Measurements from ENCODE around the gene UTP14C.

The UTP14C gene

GRCh38 chr13:52043675-52044074, 19.2 kb downstream of the UTP14C start:
- ATAC-seq, result no peak

DNA sequence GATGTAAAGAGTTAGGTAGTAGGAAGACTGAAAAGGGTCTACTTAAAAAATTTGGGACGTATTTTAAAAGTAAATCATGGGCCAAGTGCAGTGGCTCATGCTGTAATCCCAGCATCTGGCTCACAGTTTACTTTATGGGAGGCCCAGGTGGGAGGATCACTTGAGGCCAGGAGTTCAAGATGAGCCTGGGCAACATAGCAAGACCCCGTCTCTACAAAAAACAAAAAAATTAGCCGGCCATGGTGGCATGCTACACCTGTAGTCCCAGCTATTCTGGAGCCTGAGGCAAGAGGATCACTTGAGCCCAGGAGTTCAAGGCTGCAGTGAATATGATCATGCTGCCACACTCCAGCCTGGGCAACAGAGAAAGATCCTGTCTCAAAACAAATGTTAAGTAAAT, 23.0 kb downstream of the UTP14C start:
- no peak for ATAC-seq
- TF ChIP-seq, protein P1, sequence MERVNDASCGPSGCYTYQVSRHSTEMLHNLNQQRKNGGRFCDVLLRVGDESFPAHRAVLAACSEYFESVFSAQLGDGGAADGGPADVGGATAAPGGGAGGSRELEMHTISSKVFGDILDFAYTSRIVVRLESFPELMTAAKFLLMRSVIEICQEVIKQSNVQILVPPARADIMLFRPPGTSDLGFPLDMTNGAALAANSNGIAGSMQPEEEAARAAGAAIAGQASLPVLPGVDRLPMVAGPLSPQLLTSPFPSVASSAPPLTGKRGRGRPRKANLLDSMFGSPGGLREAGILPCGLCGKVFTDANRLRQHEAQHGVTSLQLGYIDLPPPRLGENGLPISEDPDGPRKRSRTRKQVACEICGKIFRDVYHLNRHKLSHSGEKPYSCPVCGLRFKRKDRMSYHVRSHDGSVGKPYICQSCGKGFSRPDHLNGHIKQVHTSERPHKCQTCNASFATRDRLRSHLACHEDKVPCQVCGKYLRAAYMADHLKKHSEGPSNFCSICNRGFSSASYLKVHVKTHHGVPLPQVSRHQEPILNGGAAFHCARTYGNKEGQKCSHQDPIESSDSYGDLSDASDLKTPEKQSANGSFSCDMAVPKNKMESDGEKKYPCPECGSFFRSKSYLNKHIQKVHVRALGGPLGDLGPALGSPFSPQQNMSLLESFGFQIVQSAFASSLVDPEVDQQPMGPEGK (CRISPR knock-in tag; IDR thresholded peaks at IDR 0.05; ENCODE audit: borderline replicate concordance), result no peak
- TF ChIP-seq, protein P2, sequence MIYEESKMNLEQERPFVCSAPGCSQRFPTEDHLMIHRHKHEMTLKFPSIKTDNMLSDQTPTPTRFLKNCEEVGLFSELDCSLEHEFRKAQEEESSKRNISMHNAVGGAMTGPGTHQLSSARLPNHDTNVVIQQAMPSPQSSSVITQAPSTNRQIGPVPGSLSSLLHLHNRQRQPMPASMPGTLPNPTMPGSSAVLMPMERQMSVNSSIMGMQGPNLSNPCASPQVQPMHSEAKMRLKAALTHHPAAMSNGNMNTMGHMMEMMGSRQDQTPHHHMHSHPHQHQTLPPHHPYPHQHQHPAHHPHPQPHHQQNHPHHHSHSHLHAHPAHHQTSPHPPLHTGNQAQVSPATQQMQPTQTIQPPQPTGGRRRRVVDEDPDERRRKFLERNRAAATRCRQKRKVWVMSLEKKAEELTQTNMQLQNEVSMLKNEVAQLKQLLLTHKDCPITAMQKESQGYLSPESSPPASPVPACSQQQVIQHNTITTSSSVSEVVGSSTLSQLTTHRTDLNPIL (CRISPR knock-in tag; IDR thresholded peaks at IDR 0.05; ENCODE audit: low read depth), result no peak
- no peak for TF ChIP-seq TCF4 (CRISPR knock-in tag; IDR thresholded peaks at IDR 0.05; ENCODE audit: borderline replicate concordance)

More at GRCh38 chr13:52043675-52044074, 19.2 kb downstream of the UTP14C start:
- TF ChIP-seq OSR1 (CRISPR knock-in tag; IDR thresholded peaks at IDR 0.05) (no peak), RARB (CRISPR knock-in tag; IDR thresholded peaks at IDR 0.05) (no peak), ESRRG (CRISPR knock-in tag; IDR thresholded peaks at IDR 0.05) (no peak), ISL1 (CRISPR knock-in tag; IDR thresholded peaks at IDR 0.05) (no peak), CSDC2 (CRISPR knock-in tag; IDR thresholded peaks at IDR 0.05) (no peak), SNAI2 (CRISPR knock-in tag; IDR thresholded peaks at IDR 0.05) (no peak), ARNTL (CRISPR knock-in tag; IDR thresholded peaks at IDR 0.05; ENCODE audit: borderline replicate concordance, low read depth) (no peak), ZNF8 (CRISPR knock-in tag; IDR thresholded peaks at IDR 0.05) (no peak), GLIS3 (CRISPR knock-in tag; IDR thresholded peaks at IDR 0.05) (no peak), BACH2 (CRISPR knock-in tag; IDR thresholded peaks at IDR 0.05; ENCODE audit: borderline replicate concordance) (no peak), ZC3H10 (CRISPR knock-in tag; IDR thresholded peaks at IDR 0.05) (no peak), ZFP3 (CRISPR knock-in tag; IDR thresholded peaks at IDR 0.05) (no peak), TOX (CRISPR knock-in tag; IDR thresholded peaks at IDR 0.05; ENCODE audit: borderline replicate concordance) (no peak)
- TF ChIP-seq, protein P3, sequence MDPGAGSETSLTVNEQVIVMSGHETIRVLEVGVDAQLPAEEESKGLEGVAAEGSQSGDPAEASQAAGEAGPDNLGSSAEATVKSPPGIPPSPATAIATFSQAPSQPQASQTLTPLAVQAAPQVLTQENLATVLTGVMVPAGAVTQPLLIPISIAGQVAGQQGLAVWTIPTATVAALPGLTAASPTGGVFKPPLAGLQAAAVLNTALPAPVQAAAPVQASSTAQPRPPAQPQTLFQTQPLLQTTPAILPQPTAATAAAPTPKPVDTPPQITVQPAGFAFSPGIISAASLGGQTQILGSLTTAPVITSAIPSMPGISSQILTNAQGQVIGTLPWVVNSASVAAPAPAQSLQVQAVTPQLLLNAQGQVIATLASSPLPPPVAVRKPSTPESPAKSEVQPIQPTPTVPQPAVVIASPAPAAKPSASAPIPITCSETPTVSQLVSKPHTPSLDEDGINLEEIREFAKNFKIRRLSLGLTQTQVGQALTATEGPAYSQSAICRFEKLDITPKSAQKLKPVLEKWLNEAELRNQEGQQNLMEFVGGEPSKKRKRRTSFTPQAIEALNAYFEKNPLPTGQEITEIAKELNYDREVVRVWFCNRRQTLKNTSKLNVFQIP (CRISPR knock-in tag; IDR thresholded peaks at IDR 0.05; ENCODE audit: borderline replicate concordance, low read depth), result no peak
- TF ChIP-seq, protein P2 (CRISPR knock-in tag; IDR thresholded peaks at IDR 0.05; ENCODE audit: low read depth), result no peak

DNA sequence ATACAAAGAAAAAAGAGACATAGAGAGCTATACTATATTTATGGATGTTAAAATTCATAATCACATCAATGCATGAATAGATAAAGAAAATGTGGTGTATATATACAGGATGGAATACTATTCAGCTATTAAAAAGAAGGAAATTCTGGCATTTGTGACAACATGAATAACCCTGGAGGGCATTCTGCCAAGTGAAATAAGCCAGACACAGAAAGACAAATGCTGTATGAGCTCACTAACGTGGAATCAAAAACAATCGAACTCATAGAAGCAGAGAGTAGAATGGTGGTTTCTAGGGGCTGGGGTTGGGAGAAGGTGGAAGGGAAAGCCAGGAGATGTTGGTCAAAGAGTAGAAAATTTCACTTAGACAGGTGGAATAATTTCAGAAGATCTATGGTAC, 24.0 kb downstream of the UTP14C start:
- ATAC-seq, result no peak
- no peak for TF ChIP-seq PPARA (CRISPR knock-in tag; IDR thresholded peaks at IDR 0.05; ENCODE audit: borderline replicate concordance)
- no peak for TF ChIP-seq SNAI2 (CRISPR knock-in tag; IDR thresholded peaks at IDR 0.05)
- TF ChIP-seq, protein P3 (CRISPR knock-in tag; IDR thresholded peaks at IDR 0.05; ENCODE audit: borderline replicate concordance, low read depth), result no peak
- no peak for TF ChIP-seq GLIS3 (CRISPR knock-in tag; IDR thresholded peaks at IDR 0.05)
- no peak for TF ChIP-seq ZNF8 (CRISPR knock-in tag; IDR thresholded peaks at IDR 0.05)
- no peak for TF ChIP-seq ZC3H10 (CRISPR knock-in tag; IDR thresholded peaks at IDR 0.05)
- TF ChIP-seq TOX (CRISPR knock-in tag; IDR thresholded peaks at IDR 0.05; ENCODE audit: borderline replicate concordance), result no peak
- no peak for TF ChIP-seq OSR1 (CRISPR knock-in tag; IDR thresholded peaks at IDR 0.05)
- TF ChIP-seq, protein P4, sequence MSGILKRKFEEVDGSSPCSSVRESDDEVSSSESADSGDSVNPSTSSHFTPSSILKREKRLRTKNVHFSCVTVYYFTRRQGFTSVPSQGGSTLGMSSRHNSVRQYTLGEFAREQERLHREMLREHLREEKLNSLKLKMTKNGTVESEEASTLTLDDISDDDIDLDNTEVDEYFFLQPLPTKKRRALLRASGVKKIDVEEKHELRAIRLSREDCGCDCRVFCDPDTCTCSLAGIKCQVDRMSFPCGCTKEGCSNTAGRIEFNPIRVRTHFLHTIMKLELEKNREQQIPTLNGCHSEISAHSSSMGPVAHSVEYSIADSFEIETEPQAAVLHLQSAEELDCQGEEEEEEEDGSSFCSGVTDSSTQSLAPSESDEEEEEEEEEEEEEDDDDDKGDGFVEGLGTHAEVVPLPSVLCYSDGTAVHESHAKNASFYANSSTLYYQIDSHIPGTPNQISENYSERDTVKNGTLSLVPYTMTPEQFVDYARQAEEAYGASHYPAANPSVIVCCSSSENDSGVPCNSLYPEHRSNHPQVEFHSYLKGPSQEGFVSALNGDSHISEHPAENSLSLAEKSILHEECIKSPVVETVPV (CRISPR knock-in tag; IDR thresholded peaks at IDR 0.05), result no peak

Data from SK-N-SH treated with all-trans-retinoic acid at 6 μM for 48 hours (cell line).